HG03139 (cell line): ENCODE data around the gene CRYBB3.
"Not testable (repeated sequence)": the region's sequence is repeated elsewhere in the genome, so short reads cannot be mapped to it uniquely, and the experiment has no call there.

Experiments
- ATAC-seq: cut with Tn5 transposase; IDR thresholded peaks from one replicate; pipeline ENCODE4 v1.9.1; 2021; ENCODE audit not compliant: unreplicated experiment

The CRYBB3 gene

GRCh38 chr22:25174888-25175411, 24.7 kb upstream of the CRYBB3 start:
- no peak for ATAC-seq

GRCh38 chr22:25176175-25176574, 23.5 kb upstream of the CRYBB3 start:
- ATAC-seq, result no peak

GRCh38 chr22:25176799-25177198, 22.9 kb upstream of the CRYBB3 start:
- no peak for ATAC-seq

GRCh38 chr22:25177226-25177625, 22.4 kb upstream of the CRYBB3 start:
- ATAC-seq, result no peak

GRCh38 chr22:25177895-25178294, 21.8 kb upstream of the CRYBB3 start:
- no peak for ATAC-seq

GRCh38 chr22:25178348-25178747, 21.3 kb upstream of the CRYBB3 start:
- not testable (repeated sequence) for ATAC-seq

- ATAC-seq, result not testable (repeated sequence)
Observed at GRCh38 chr22:25178869-25179631, 20.6 kb upstream of the CRYBB3 start.

GRCh38 chr22:25182131-25183110, 17.2 kb upstream of the CRYBB3 start:
- ATAC-seq, result no peak

GRCh38 chr22:25183949-25184619, 15.6 kb upstream of the CRYBB3 start:
- ATAC-seq, result no peak

- ATAC-seq, result no peak
Observed at GRCh38 chr22:25186140-25186539, 13.5 kb upstream of the CRYBB3 start.

- ATAC-seq, result no peak
Observed at GRCh38 chr22:25187469-25187868, 12.2 kb upstream of the CRYBB3 start.

- no peak for ATAC-seq
Observed at GRCh38 chr22:25192406-25192805, 7.3 kb upstream of the CRYBB3 start.

GRCh38 chr22:25193130-25193529, 6.5 kb upstream of the CRYBB3 start:
- ATAC-seq, result no peak

GRCh38 chr22:25193548-25193947, 6.1 kb upstream of the CRYBB3 start:
- no peak for ATAC-seq

- ATAC-seq, result no peak
Observed at GRCh38 chr22:25196326-25196725, 3.3 kb upstream of the CRYBB3 start.

- no peak for ATAC-seq
Observed at GRCh38 chr22:25197340-25197739, 2.3 kb upstream of the CRYBB3 start.

GRCh38 chr22:25200967-25201366, 1.3 kb downstream of the CRYBB3 start:
- no peak for ATAC-seq

GRCh38 chr22:25201557-25202273, 2.1 kb downstream of the CRYBB3 start:
- ATAC-seq, result no peak

GRCh38 chr22:25202290-25202921, 2.7 kb downstream of the CRYBB3 start:
- ATAC-seq, result no peak

GRCh38 chr22:25203082-25203481, 3.4 kb downstream of the CRYBB3 start:
- ATAC-seq, result no peak
